Measurements from ENCODE around the gene OR2D3. TPM values are rescaled to one million over a fixed set of nuclear protein-coding genes. Genes with fewer than 3 reads are reported as not detected.
"Not testable (repeated sequence)": the region's sequence is repeated elsewhere in the genome, so short reads cannot be mapped to it uniquely, and the experiment has no call there.

Gene OR2D3
- not detected in 2 replicates for total RNA-seq (2014; rRNA removed; shearing (Covaris generic))
- polyA plus RNA-seq (2015; cell fraction: cytosol; rRNA removed) = not detected in 2 replicates
- polyA plus RNA-seq (2015; cell fraction: nucleus; rRNA removed) = not detected in 2 replicates

- no peak for DNase-seq (ENCODE audit: low read depth, low spot score)
- in situ Hi-C loops (cut with HindIII; ENCODE audit: low pct_unique_long_range_greater_than_20kb, low sequenced_read_pairs) = no loop called here
These were observed at the start of gene OR2D3 for GRCh38 chr11:6920702-6921101. TSS of gene OR2D3 (plus strand) at chr11:6921002. CDS start at chr11:6921002, 0 bp downstream.

- in situ Hi-C loops (cut with HindIII; ENCODE audit: low pct_unique_long_range_greater_than_20kb, low sequenced_read_pairs) = no loop called here
- DNase-seq (ENCODE audit: low read depth, low spot score) = no peak
These were observed 49.5 kb upstream of the OR2D3 start for GRCh38 chr11:6871278-6871677.

GRCh38 chr11:6875761-6876160 is 45.0 kb upstream of the OR2D3 start:
- DNase-seq (ENCODE audit: low read depth, low spot score) = no peak
- in situ Hi-C loops (cut with HindIII; ENCODE audit: low pct_unique_long_range_greater_than_20kb, low sequenced_read_pairs) = no loop called here

GRCh38 chr11:6876325-6876724 is 44.5 kb upstream of the OR2D3 start, which contains the start of gene OR10A4:
TSS of gene OR10A4 (plus strand) at chr11:6876625. CDS start at chr11:6876648, 23 bp downstream.
- in situ Hi-C loops (cut with HindIII; ENCODE audit: low pct_unique_long_range_greater_than_20kb, low sequenced_read_pairs) = no loop called here

GRCh38 chr11:6876914-6877313 is 43.9 kb upstream of the OR2D3 start:
- in situ Hi-C loops (cut with HindIII; ENCODE audit: low pct_unique_long_range_greater_than_20kb, low sequenced_read_pairs) = no loop called here
- no peak for DNase-seq (ENCODE audit: low read depth, low spot score)

More at GRCh38 chr11:6876325-6876724, 44.5 kb upstream of the OR2D3 start, which contains the start of gene OR10A4:
- no peak for DNase-seq (ENCODE audit: low read depth, low spot score)

- no peak for DNase-seq (ENCODE audit: low read depth, low spot score)
- in situ Hi-C loops (cut with HindIII; ENCODE audit: low pct_unique_long_range_greater_than_20kb, low sequenced_read_pairs) = no loop called here
These were observed 38.1 kb upstream of the OR2D3 start for GRCh38 chr11:6882751-6883150.

- in situ Hi-C loops (cut with HindIII; ENCODE audit: low pct_unique_long_range_greater_than_20kb, low sequenced_read_pairs); DNase-seq (ENCODE audit: low read depth, low spot score): not testable (repeated sequence)
These were observed 33.1 kb upstream of the OR2D3 start for GRCh38 chr11:6887711-6888110.

- DNase-seq (ENCODE audit: low read depth, low spot score) = no peak
- in situ Hi-C loops (cut with HindIII; ENCODE audit: low pct_unique_long_range_greater_than_20kb, low sequenced_read_pairs) = no loop called here
These were observed 32.0 kb upstream of the OR2D3 start for GRCh38 chr11:6888830-6889229.

- in situ Hi-C loops (cut with HindIII; ENCODE audit: low pct_unique_long_range_greater_than_20kb, low sequenced_read_pairs) = no loop called here
- DNase-seq (ENCODE audit: low read depth, low spot score) = no peak
These were observed 31.0 kb upstream of the OR2D3 start for GRCh38 chr11:6889835-6890234.

GRCh38 chr11:6892400-6892799 is 28.4 kb upstream of the OR2D3 start, which contains the start of gene OR2D2:
TSS of gene OR2D2 (minus strand) at chr11:6892500. CDS start at chr11:6892500, 0 bp downstream.
- in situ Hi-C loops (cut with HindIII; ENCODE audit: low pct_unique_long_range_greater_than_20kb, low sequenced_read_pairs) = no loop called here
- no peak for DNase-seq (ENCODE audit: low read depth, low spot score)

GRCh38 chr11:6894097-6894496 is 26.7 kb upstream of the OR2D3 start:
- DNase-seq (ENCODE audit: low read depth, low spot score) = no peak
- in situ Hi-C loops (cut with HindIII; ENCODE audit: low pct_unique_long_range_greater_than_20kb, low sequenced_read_pairs) = no loop called here

- no peak for DNase-seq (ENCODE audit: low read depth, low spot score)
- in situ Hi-C loops (cut with HindIII; ENCODE audit: low pct_unique_long_range_greater_than_20kb, low sequenced_read_pairs) = no loop called here
These were observed 25.8 kb upstream of the OR2D3 start for GRCh38 chr11:6895010-6895409.

- in situ Hi-C loops (cut with HindIII; ENCODE audit: low pct_unique_long_range_greater_than_20kb, low sequenced_read_pairs) = no loop called here
These were observed 21.9 kb upstream of the OR2D3 start for GRCh38 chr11:6898911-6899310.

GRCh38 chr11:6900327-6900999 is 20.3 kb upstream of the OR2D3 start:
- peak; percentile 11 for DNase-seq (ENCODE audit: low read depth, low spot score)
- in situ Hi-C loops (cut with HindIII; ENCODE audit: low pct_unique_long_range_greater_than_20kb, low sequenced_read_pairs) = no loop called here

More at GRCh38 chr11:6898911-6899310, 21.9 kb upstream of the OR2D3 start:
- no peak for DNase-seq (ENCODE audit: low read depth, low spot score)

GRCh38 chr11:6904804-6905203 is 16.0 kb upstream of the OR2D3 start:
- DNase-seq (ENCODE audit: low read depth, low spot score); in situ Hi-C loops (cut with HindIII; ENCODE audit: low pct_unique_long_range_greater_than_20kb, low sequenced_read_pairs): not testable (repeated sequence)

- no peak for DNase-seq (ENCODE audit: low read depth, low spot score)
- in situ Hi-C loops (cut with HindIII; ENCODE audit: low pct_unique_long_range_greater_than_20kb, low sequenced_read_pairs) = no loop called here
These were observed 9.4 kb upstream of the OR2D3 start for GRCh38 chr11:6911378-6911777.

GRCh38 chr11:6911948-6912347 is 8.9 kb upstream of the OR2D3 start:
- DNase-seq (ENCODE audit: low read depth, low spot score) = no peak
- in situ Hi-C loops (cut with HindIII; ENCODE audit: low pct_unique_long_range_greater_than_20kb, low sequenced_read_pairs) = no loop called here

GRCh38 chr11:6919698-6920097 is 1.1 kb upstream of the OR2D3 start:
- in situ Hi-C loops (cut with HindIII; ENCODE audit: low pct_unique_long_range_greater_than_20kb, low sequenced_read_pairs) = no loop called here
- DNase-seq (ENCODE audit: low read depth, low spot score) = no peak

GRCh38 chr11:6925007-6925577 is 4.3 kb downstream of the OR2D3 start:
- in situ Hi-C loops (cut with HindIII; ENCODE audit: low pct_unique_long_range_greater_than_20kb, low sequenced_read_pairs) = no loop called here
- DNase-seq (ENCODE audit: low read depth, low spot score) = no peak

All from SK-MEL-5 (cell line).